B cell (primary cell): ENCODE data around the gene EML6.

Experiments used
- EZH2 ChIP-seq: IDR thresholded peaks from 2 replicates; pipeline ENCODE4 v1.6.1; 2012; ENCODE audit warnings: borderline replicate concordance, low read depth, mild to moderate bottlenecking, moderate library complexity, low read length; ENCODE audit not compliant: insufficient read depth, poor library complexity, severe bottlenecking
- TF ChIP-seq, protein P1 (sequence below): fragments of 200-600 bp; IDR thresholded peaks from one replicate; pipeline ENCODE4 v1.8.0; 2022; ENCODE audit warnings: antibody characterized with exemption, mild to moderate bottlenecking

DNA sequence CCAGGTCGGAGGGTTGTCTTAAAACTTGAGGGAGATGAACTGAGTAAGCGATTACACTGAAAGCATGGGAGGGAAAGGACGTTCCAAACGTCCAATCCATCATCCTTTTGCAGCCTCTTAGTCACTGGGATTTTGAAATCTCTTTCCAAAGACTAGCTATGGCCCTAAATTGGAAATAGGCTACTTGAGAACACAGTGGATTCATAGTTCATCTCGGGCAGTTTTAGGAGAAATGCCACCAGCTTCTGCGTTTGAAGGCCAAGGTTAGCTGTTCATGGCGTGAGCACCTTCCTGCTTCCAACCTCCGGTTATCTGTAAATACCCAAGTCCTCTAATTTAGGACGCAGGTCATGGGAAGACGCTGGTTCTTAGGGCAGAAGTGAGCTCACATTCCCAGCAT, 821 bp upstream of the EML6 start:
- TF ChIP-seq, protein P1, sequence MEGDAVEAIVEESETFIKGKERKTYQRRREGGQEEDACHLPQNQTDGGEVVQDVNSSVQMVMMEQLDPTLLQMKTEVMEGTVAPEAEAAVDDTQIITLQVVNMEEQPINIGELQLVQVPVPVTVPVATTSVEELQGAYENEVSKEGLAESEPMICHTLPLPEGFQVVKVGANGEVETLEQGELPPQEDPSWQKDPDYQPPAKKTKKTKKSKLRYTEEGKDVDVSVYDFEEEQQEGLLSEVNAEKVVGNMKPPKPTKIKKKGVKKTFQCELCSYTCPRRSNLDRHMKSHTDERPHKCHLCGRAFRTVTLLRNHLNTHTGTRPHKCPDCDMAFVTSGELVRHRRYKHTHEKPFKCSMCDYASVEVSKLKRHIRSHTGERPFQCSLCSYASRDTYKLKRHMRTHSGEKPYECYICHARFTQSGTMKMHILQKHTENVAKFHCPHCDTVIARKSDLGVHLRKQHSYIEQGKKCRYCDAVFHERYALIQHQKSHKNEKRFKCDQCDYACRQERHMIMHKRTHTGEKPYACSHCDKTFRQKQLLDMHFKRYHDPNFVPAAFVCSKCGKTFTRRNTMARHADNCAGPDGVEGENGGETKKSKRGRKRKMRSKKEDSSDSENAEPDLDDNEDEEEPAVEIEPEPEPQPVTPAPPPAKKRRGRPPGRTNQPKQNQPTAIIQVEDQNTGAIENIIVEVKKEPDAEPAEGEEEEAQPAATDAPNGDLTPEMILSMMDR: no peak
- TF ChIP-seq EZH2: no peak
